HL-60/S4 treated with phorbol 12-myristate 13-acetate at 8.2 ng/mL for 4 days and 3 days (cell line): ENCODE results near the gene NBAS.

ENCODE experiments used
- in situ Hi-C: fragments of 300-500 bp; cut with MboI; formaldehyde crosslinking; loops from 2 replicates; pipeline ENCODE4 v1.15.0; 2022; ENCODE audit warnings: low sequenced_read_pairs

The NBAS gene

DNA sequence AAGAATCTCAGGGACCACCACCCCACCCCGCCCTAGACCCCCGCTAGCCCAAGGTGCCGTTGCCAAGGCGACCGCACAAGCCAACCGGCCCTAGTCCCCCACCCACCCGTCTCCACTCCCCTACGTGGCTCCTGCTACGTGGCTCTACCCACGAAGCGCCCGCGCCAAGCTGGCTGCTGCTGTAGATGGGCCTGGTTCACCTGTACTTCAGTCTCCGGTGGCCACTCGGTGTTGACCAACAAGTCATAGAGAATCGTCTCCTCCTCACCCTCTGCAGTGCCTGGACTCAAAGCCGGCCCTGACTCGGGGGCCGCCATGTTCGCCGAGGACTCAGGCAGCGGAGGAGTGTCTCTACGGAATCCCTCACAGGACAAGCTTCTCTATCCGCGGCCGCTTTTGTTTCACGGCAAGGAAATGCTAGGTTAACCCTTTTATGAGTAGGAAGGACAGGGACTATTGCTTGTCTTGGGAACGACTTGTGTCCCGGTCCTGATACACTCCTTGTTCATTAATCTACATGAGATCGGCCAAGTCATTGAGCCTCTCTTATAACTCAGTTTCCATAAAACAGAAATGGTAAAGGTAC, at the start of gene NBAS:
Gene NBAS, minus strand, starts transcription at position 347 of the 586 bp plus-strand sequence. Its CDS starts 30 bp downstream, at position 317.
- in situ Hi-C loops, result no loop called here

DNA sequence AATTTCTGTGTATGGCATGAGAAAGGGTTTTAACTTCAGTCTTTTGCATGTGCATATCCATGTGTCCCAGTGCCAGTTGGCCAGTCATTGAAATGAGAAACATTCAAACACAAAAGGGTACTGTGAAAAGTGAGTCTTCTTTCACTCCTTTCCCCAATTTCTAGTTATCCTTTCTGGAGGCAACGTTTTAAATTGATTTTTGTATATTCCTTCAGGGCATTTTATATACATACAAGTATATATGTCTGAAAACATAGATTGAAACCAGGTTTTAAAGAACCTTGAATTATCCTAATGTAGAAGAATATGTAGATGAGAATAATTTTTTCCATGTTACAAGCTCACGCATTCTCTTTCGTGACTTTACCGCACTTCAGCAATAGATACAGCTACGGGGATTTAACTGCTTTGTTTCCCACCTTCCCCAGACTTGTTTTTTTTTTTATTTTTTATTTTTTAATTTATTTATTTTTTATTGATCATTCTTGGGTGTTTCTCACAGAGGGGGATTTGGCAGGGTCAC, 49.4 kb upstream of the NBAS start:
- in situ Hi-C loops, result no loop called here

DNA sequence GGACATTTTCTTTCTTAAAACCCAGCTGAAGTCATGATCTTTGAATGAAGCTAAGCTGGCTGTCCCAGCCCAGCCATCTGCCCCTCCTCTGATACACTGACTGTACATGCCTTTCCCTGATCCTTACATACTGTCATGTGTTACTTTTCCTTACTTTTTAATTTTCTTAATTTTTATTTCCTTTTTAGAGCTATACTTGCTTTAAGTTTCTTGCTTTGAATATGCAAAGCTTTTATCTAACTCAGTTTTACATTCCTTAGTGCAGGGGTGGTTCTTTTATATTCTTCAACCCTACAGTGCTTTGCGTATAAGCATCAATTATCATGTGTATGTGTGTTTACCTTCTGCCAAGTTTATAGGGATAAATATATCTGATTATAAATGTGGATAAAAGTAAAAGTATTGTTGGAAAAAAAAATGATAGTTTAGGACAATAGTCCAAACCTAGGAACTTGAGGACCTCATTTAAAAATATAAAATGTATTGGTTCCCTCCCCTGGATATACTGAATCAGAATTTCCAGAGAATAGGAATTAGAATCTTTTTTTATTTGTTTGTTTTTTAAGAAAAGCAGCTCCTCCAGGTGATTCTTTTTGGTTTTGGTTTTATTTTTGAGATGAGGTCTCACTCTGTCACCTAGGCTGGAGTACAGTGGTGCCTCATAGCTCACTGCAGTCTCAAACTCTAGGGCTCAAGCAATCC, 48.4 kb upstream of the NBAS start:
- in situ Hi-C loops, result no loop called here

DNA sequence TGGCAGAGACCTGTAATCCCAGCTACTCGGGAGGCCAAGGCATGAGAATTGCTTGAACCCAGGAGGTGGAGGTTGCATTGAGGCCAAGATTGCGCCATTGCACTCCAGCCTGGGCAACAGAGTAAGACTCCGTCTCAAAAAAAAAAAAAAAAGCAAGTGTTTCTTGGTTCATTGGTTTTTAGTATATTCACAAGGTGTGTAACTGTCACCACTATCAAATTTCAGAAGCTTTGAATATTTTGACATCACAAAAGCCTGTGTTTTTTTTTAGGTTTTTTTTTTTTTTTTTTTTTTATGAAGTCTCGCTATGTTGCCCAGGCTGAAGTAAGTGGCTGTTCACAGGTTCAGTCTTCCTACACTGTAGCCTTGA, 47.2 kb upstream of the NBAS start:
- in situ Hi-C loops, result no loop called here

DNA sequence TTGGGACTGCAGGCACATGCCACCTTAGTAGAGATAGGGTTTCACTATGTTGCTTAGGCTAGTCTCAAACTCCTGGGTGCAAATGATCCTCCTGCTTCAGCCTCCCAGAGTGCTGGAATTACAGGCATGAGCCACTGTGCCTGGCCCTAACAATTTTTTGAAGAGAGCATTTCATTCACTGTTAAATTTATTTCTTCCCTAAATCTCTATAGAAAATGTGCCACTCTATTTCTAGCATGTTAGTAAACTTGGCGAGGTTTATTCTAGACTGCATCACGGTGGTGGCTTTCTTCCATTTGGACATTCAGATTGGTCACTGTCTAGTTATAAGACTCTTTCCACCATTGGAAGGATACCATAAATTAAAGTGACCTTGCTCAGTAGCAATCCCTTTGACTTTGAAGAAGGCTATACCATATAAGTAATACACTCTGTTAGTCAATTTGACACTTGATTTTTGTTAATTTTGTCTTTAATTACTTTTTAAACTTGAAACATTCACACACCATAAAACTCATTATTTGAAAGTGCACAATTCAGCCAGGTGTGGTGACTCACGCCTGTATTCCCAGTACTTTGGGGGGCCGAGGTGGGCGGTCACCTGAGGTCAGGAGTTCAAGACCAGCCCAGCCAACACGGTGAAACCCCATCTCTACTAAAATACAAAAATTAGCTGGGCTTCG, 46.7 kb upstream of the NBAS start:
- in situ Hi-C loops, result no loop called here

DNA sequence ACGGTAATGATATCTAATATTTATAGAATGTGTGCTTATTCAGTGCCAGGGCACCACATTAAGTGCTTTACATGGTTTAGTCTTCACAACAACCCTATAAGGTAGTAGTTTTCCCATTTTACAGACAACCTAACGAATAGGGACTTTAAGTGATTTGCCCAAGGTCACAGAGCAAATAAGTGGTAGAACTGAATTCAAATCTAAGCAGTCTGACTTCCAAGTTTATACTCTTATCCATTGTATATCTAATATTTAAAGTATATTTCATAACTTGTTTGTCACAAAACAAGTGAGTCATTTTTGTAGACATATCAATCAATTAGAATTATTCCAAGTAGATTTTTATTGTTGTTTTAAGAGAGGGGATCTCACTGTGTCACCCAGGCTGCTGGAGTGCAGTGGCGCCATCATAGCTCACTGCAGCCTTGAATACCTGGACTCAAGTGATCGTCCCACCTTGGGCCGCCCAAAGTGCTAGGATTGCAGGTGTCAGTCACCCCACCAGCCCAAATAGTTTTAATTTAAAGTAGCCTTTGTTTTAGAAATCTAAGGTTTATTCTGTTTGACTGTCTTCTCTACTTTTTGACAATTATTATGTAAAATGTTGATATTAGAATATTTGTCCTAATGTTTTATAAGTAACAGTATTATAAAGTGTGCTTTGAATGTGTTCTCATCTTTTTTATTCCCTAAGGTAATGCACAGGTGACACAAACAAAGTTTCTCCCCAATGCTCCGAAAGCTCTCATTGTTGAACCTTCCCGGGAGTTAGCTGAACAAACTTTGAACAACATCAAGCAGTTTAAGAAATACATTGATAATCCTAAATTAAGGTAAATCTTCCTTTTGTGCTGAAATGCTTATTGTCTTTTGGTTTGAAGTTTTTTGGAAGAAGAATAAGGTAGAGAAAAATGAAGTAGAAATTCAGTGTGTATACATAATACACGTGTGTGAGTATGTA, 45.6 kb upstream of the NBAS start:
- in situ Hi-C loops, result no loop called here

DNA sequence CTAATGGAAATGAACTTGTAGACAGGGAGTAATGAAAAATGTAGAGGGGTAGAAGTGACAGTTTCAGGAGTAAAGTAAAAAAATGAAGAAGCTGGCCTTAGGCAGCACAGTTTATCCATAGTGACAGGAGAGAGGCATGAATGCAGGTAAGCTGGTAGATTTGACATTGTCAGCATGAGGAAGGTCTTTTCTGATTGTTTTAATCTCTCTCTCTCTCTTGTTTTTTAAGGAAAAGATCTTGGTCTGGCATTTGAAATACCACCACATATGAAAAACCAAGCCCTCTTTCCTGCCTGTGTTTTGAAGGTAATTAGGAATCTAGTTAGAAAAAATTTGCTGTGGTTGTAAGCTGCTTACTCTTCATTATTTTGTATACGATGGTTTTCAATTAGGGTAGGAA, 44.6 kb upstream of the NBAS start:
- in situ Hi-C loops, result no loop called here

DNA sequence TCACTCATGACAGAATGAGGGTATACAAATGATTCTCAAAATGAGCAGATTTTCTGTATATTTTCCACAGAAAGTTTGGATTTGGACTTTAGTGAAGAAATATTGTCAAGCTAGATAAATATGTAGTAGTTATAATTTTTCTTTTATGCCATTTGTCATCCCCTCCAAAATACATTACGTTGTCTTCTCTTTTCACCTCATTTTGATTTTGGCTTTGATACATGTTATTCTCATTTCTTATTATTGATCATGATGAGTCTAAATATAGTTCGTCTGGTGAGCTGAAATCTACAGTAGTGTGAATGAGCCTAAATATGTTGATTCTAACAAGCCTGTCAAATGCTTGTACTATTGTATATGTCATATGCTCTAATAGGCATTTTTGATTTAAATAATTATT, 42.8 kb upstream of the NBAS start:
- in situ Hi-C loops, result no loop called here

DNA sequence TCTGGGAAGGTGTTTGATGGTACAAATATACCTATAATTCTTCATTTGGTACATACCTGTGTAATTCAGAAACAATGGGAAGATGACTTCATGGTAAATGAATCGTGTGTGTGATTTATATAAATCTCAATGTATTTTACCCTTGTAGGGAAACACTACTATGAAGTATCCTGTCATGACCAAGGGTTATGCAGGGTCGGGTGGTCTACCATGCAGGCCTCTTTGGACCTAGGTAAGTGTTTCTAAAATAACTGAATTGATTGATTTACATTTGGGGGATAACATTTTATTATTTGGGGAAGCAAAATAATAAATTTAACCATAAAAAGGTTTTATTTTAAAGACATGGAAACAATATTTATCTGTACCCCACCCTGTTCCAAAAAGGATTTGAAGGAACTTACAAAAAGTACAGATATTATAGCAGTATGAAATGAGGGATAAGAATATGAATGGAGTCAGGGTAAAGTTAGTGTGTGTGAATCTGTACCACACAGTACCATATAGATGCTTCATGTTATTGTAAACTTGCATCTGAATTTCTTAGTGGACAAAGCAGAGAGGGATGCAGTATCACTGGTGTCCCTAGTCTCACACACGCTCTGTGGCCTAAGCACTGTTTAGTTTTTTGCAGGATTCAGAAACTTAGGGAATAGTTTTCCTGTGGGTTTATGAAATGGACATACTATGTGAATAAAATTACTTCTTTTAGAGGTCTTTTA, 42.1 kb upstream of the NBAS start:
- in situ Hi-C loops, result no loop called here

DNA sequence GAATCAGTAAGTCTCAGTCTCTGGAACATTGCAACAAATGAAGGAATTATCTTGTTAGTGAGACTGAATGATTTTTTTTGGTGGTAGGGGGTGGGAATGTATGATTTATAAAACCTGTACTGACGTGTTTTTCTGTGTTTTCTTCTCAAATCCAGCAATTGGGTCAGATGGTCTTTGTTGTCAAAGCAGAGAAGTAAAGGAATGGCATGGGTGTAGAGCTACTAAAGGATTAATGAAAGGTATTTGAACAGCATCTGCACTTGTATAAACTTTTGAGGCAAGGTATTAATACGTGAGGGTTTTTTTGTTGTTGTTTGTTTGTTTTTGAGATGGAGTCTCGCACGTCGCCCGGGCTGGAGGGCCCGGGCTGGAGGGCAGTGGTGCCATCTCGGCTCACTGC, 41.3 kb upstream of the NBAS start:
- in situ Hi-C loops, result no loop called here

DNA sequence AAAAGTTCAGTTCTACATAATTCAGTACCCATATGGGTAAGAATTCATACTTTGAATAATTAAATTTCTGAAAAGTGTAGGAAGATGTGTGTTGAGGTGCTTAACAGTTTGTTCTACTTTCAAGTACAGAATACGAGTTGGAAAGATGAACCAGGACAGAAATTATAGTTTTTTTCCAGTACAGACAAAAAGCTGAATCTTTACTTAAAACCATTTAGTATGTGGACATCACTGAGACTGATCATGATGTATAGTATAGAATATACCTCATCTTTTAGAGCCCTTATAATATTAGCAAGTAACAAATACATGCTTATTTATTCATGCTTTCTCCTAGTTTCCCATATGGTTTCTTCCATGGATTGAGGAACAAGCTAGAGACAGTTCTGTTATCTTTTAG, 40.5 kb upstream of the NBAS start:
- in situ Hi-C loops, result no loop called here

DNA sequence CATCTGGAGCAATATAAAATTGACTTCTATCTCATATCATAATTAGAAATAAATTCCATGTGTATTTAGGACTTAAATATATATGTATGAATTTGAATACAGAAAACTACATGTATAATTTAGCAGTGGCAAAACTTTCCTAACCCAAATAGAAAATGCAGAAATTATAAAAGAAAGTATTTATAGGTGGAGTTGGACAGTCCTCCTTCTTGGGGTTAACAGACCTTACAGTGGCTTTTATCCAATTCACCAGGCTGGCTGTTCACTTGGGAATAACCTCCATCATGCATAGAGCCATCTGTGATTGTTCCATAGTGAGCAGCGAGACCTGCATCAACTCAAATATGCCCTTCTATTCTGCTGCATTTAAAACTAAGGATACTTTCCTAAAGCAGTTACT, 38.9 kb upstream of the NBAS start:
- in situ Hi-C loops, result no loop called here

DNA sequence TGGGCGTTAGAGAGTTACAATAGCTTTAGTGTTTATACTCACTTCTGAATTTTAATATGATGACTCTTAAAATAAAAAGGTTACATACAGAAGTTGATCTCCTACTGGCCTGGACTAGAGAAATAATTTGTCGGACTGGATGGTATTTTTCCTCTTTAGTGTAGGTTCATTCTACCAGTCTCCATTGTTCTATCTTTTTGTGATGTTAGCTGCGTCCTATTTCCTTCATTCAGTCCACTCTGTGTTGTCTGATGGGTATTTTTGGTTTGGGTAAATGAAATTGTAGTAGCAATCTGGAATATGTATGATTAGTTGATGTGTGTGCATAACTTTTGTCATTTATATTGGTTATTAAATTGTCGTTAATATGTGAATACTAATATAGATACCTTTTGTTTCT, 35.8 kb upstream of the NBAS start:
- in situ Hi-C loops, result no loop called here

DNA sequence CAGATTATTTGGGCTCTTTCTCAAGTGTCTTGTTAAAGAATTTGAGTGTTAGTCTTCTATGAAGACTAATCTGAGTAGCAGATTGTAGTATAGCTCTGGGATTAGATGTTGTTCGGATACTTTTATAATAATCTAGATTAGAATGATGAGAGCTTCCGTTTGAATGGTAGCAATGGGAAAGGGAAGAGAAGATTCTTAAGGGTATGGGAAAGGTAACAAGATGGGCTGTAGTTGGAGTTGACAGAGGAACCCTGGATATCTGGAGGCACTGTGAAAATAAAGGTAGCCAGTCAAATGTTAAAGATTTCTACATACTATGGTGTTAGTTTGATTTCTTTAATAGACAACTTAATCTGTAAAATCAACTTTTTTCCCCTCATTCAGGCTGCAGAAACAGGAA, 35.2 kb upstream of the NBAS start:
- in situ Hi-C loops, result no loop called here

DNA sequence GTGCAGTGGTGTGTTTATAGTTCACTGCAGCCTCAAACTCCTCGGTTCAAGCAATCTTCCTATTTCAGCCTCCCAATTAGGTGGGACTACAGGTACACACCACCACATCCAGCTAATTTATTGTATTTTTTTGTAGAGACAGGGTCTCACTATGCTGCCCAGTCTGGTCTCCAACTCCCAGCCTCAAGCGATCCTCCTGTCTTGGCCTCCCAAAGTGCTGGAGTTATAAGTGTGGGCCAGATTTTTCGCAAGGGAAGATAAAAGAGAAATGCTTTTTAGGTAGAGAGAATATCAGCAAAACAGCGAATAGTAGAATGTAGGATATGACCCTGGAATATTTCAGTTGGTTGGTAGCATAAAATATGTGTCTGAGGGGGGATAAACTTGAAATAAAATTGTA, 34.8 kb upstream of the NBAS start:
- in situ Hi-C loops, result no loop called here

DNA sequence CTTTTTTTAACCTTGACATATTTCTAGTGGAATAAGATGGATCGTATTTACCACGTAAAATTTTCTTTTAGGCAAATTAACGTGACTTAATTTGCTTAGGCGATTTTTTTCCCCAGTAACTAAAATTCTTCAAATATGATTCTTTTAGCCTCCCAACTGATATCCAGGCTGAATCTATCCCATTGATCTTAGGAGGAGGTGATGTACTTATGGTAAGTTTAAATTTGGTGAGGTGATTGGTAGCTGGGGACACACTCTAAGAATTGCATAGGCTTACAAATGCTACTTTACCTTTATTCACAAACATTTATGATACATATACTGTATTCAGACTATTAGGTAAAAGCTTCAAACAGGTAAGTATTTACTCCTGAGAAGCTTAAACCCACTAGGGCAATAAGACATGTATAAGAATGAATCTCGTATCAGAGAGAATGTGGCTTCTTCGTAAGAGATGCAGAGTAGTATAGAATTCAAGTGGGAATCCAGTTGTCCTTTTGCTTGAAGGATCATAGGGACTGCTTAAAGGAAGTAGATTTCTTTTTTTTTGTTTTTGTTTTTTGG, 34.3 kb upstream of the NBAS start:
- in situ Hi-C loops, result no loop called here

DNA sequence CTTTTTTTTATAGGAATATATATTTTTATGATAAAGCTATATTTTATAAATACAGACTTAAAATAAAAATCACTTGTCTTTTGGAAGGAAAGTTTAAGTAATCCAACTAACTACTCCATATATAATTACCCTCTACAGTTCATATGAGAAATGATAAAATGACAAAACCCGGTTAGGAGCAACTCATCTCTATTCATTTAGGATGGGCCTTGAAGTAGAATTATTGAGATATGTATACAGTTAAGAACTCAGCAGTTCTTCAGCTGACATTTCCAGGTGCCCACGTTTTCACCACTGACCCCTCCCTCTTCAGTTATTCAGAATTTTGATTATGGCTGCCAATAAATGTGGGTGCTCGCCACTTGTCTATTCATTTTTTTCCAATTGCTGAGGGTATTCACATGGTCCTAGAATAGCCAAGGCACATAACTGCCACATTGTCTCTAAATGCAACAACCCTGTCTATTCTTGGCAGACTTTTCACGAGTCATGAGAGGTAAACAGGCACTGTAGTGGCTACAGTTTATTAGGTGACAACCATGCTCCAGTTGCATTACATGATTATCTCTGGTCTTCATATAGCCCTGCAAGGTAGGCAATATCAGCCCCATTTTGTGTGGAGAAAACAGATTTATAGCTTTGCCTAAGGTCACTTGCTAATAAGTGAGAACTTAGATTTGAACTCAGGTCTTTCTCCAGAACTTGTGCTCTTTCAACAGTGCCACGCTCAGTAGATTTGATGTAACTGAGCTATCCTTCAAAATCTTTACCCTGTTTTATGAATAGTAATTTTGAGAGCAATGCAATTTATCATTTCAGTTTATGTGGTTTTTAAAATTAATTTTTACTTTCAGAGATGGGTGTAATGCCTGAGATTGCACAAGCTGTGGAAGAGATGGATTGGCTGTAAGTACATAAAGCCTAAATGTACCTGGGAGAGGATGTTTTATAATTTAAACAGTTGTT, 33.4 kb upstream of the NBAS start:
- in situ Hi-C loops, result no loop called here

DNA sequence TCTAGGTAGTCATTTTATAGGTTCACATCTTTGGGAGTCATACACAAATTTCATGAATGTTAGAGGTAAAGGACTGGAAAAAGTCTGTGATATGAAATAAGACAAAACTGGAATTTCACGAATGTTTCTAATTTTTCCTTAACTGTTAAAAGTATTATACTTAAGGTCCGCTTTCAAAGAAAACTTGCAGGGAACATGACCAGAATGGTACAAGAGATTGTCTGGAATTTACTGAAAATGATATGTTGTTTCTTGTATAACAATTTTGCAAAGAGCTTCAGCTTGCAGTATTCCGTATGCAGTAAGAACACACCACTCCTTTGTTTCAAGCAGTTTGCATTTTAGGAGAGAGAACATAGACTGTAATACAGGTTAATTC, 32.2 kb upstream of the NBAS start:
- in situ Hi-C loops, result no loop called here
